Left lung (tissue), 10 donors: ENCODE results near the gene DNM2. TPM values are rescaled to one million over a fixed set of nuclear protein-coding genes. Genes with fewer than 3 reads are reported as not detected.
"Not testable (repeated sequence)": the region's sequence is repeated elsewhere in the genome, so short reads cannot be mapped to it uniquely, and the experiment has no call there.

Experiments
- ATAC-seq: fragments of 200-7000 bp; cut with Tn5 transposase; one replicate; pipeline ENCODE4 v1.9.1; 2020; ENCODE audit warnings: moderate library complexity
- DNase-seq, 4 donors: peaks; one replicate each; pipeline ENCODE4 v3.0.0-alpha.2; 2013 to 2020
- H3K27ac ChIP-seq, 2 donors: fragments of 200-600 bp; sonication (generic) in 1 of 2; one replicate each; pipeline versions ENCODE4 v1.5.0 to v1.8.0; 2020 to 2021
- H3K27me3 ChIP-seq, 2 donors: fragments of 200-600 bp; sonication (generic) in 1 of 2; one replicate each; pipeline versions ENCODE4 v1.5.0 to v1.8.0; 2020 to 2021
- H3K36me3 ChIP-seq, 2 donors: fragments of 200-600 bp; sonication (generic) in 1 of 2; one replicate each; pipeline versions ENCODE4 v1.5.0 to v1.8.0; 2020 to 2021
- H3K4me1 ChIP-seq, 2 donors: fragments of 200-600 bp; one replicate each; pipeline ENCODE4 v1.8.0; 2021
- H3K4me3 ChIP-seq, 2 donors: fragments of 200-600 bp; sonication (generic) in 1 of 2; one replicate each; pipeline versions ENCODE4 v1.5.0 to v1.8.0; 2020 to 2021; ENCODE audit warnings: mild to moderate bottlenecking in 1 of 2
- H3K9me3 ChIP-seq, 2 donors: fragments of 200-600 bp; sonication (generic) in 1 of 2; one replicate each; pipeline versions ENCODE4 v1.5.0 to v1.8.0; 2020 to 2021
- intact Hi-C, 2 donors: fragments of 100-400 bp; cut with DNase I; formaldehyde crosslinking; loops; one replicate each; pipeline versions ENCODE4 v1.11.2 to v1.14.2; 2022
- polyA plus RNA-seq, 6 donors: library from polyadenylated mRNA; unstranded; fragments of 120-200 nt; gene quantifications; one replicate each; pipeline ENCODE4 v1.2.1, GENCODE V29; 2013; ENCODE audit not compliant: insufficient read length in 6 of 6
- total RNA-seq, 2 donors: library from RNA; stranded (reverse); fragmentation: NEBNext Ultra II Directional; extraction: Animal tissue kit (Norgen Biotek cat#: 25700); gene quantifications; one replicate each; pipeline ENCODE4 v1.2.1, GENCODE V29; 2021
- TF ChIP-seq, protein P1 (sequence below), 2 donors: fragments of 200-600 bp; sonication (generic) in 1 of 2; IDR thresholded peaks; one replicate each; pipeline versions ENCODE4 v1.5.0 to v1.8.0; 2021; ENCODE audit warnings: antibody characterized with exemption in 2 of 2
- donor health status: DM: no; HTN: yes; CAD: no.
- donor health status: DM: no; HTN: no; CAD: no.

Gene DNM2
- total and polyA plus RNA-seq, 8 donors, result 88.4 to 268 (median 101) TPM

DNA sequence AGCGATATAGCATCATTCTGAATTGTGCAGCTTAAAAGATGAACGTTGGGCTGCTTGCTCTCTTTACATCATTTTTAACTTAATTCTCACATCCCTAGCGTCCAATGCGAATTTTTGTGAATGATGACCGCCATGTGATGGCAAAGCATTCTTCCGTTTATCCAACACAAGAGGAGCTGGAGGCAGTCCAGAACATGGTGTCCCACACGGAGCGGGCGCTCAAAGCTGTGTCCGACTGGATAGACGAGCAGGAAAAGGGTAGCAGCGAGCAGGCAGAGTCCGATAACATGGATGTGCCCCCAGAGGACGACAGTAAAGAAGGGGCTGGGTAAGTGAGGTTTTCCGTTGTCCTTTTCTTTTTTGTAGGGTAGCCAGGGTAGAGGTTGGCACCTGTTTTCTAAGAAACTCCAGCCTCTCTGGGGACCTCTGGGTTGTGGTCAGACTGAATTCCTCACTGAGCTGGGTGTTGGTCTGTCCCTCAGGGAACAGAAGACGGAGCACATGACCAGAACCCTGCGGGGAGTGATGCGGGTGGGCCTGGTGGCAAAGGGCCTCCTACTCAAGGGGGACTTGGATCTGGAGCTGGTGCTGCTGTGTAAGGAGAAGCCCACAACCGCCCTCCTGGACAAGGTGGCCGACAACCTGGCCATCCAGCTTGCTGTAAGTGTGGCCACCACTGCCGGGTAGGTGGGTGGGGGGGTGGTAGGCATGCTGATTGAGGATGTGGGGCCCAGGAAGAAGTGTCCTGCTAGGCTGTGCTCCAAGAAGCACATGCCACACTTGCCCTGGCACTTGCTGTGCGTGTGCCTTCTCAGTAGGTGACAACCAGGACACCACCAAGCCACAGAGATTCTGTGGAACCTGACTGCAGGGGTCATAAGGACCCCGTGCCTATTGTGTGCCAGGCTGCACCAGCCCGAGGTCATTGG is 46.7 kb upstream of the DNM2 start:
- peaks cover 0 to 68% of the 10 kb centered on the region in 2 donors for H3K36me3 ChIP-seq
- H3K27ac ChIP-seq, result no peak overlapping the region
- TF ChIP-seq, protein P1, sequence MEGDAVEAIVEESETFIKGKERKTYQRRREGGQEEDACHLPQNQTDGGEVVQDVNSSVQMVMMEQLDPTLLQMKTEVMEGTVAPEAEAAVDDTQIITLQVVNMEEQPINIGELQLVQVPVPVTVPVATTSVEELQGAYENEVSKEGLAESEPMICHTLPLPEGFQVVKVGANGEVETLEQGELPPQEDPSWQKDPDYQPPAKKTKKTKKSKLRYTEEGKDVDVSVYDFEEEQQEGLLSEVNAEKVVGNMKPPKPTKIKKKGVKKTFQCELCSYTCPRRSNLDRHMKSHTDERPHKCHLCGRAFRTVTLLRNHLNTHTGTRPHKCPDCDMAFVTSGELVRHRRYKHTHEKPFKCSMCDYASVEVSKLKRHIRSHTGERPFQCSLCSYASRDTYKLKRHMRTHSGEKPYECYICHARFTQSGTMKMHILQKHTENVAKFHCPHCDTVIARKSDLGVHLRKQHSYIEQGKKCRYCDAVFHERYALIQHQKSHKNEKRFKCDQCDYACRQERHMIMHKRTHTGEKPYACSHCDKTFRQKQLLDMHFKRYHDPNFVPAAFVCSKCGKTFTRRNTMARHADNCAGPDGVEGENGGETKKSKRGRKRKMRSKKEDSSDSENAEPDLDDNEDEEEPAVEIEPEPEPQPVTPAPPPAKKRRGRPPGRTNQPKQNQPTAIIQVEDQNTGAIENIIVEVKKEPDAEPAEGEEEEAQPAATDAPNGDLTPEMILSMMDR (IDR thresholded peaks at IDR 0.05), result no peak
- DNase-seq (peak in 1 of 4 donors; percentile 43), ATAC-seq (no peak)
- no peaks in the 10 kb centered on the region for H3K9me3 ChIP-seq
- intact Hi-C loops, result no loop called here
- no peak overlapping the region for H3K4me3 ChIP-seq
- peaks cover 0 to 54% of the 10 kb centered on the region in 2 donors for H3K4me1 ChIP-seq
- H3K27me3 ChIP-seq, result no peaks in the 10 kb centered on the region

DNA sequence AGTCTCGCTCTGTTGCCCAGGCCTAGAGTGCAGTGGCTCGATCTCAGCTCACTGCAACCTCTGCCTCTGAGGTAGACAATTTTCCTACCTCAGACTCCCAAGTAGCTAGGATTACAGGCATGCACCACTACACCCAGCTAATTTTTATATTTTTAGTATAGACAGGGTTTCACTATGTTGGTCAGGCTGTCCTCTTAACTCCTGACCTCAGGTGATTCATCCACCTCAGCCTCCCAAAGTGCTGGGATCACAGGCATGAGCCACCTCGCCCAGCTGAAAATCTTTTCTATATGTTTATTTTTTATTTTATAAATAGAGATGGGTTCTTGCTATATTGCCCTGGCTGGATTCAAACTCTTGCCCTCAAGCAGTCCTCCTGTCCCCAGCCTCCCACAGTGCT is 46.0 kb upstream of the DNM2 start:
- H3K27me3 ChIP-seq, H3K9me3 ChIP-seq, H3K4me3 ChIP-seq, H3K27ac ChIP-seq, intact Hi-C loops: not testable (repeated sequence)
- peak in 1 of 4 donors; percentile 0 for DNase-seq
- Histone ChIP-seq H3K36me3 (peaks cover 0 to 67% of the 10 kb centered on the region in 2 donors), H3K4me1 (peaks cover 0 to 46% of the 10 kb centered on the region in 2 donors)
- ATAC-seq, result peak; percentile 37

DNA sequence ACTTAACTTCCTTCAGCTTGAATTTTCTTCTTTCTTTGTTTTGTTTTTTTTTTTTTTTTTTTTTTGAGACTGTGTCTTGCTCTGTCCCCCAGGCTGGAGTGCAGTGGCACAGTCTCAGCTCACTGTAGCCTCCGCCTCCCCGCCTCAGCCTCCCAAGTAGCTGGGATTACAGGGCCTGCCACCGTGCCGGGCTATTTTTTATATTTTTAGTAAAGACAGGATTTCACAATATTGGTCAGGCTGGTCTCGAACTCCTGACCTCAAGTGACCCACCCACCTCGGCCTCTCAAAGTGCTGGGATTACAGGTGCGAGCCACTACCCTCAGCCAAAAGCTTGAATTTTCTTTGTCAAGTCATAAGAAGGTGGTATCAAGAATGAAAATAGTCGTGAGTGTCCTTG is 42.7 kb upstream of the DNM2 start:
- H3K4me1 ChIP-seq, result peaks cover 0 to 22% of the 10 kb centered on the region in 2 donors
- H3K9me3 ChIP-seq, H3K4me3 ChIP-seq, intact Hi-C loops, H3K27ac ChIP-seq, ATAC-seq, H3K27me3 ChIP-seq: not testable (repeated sequence)
- DNase-seq, result peak in 1 of 4 donors; percentile 9
- H3K36me3 ChIP-seq, result peaks cover 0 to 96% of the 10 kb centered on the region in 2 donors

DNA sequence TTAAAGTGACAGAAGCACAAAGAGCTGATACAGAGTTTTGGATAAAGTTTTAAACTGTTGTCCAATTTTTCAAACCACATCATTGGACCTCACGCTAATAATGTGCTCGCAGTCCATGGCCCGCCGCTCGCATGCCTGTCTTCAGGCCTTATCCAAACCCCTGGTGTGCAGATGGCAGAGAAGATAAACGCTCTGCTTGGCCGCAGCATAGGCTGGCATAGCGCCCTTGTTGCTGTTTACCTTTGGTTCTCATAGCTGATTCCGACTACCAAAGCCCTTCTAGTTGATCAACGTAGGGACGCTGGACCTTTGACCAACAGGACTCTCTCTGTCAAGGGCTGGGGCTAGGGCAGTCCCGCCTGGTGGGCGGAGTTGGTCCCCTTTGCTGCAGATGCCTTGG is 40.1 kb upstream of the DNM2 start:
- Histone ChIP-seq H3K4me1 (peaks cover 0 to 4% of the 10 kb centered on the region in 2 donors), H3K4me3 (no peak overlapping the region), H3K27me3 (no peaks in the 10 kb centered on the region), H3K36me3 (peaks cover 0 to 98% of the 10 kb centered on the region in 2 donors), H3K27ac (no peak overlapping the region), H3K9me3 (no peaks in the 10 kb centered on the region)
- peak in 1 of 4 donors; percentile 37 for DNase-seq
- intact Hi-C loops, result no loop called here
- TF ChIP-seq, protein P1 (IDR thresholded peaks at IDR 0.05), result no peak
- no peak for ATAC-seq

DNA sequence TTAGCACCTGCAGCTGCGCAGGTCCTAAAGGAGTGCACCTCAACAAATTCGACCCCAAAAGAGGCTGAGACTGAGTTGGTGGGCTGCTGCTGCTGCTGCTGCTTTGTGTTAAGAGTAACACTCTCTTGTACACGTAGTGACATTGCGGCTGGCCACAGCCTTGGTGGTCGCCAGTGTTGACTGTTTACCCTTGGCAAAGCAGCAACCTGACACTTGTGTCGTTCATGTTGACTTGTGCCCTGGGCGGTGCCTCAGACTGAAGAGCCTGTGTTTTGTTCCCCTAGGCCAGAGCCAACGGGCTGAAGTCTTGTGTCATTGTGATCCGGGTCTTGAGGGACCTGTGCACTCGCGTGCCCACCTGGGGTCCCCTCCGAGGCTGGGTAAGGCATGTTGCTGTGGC is 39.1 kb upstream of the DNM2 start:
- TF ChIP-seq, protein P1 (IDR thresholded peaks at IDR 0.05), result no peak
- Histone ChIP-seq H3K4me1 (no peaks in the 10 kb centered on the region), H3K9me3 (no peaks in the 10 kb centered on the region), H3K36me3 (peaks cover 0 to 98% of the 10 kb centered on the region in 2 donors), H3K4me3 (no peak overlapping the region), H3K27me3 (no peaks in the 10 kb centered on the region), H3K27ac (no peak overlapping the region)
- intact Hi-C loops, result no loop called here
- ATAC-seq (no peak), DNase-seq (peak in 1 of 4 donors; percentile 49)

DNA sequence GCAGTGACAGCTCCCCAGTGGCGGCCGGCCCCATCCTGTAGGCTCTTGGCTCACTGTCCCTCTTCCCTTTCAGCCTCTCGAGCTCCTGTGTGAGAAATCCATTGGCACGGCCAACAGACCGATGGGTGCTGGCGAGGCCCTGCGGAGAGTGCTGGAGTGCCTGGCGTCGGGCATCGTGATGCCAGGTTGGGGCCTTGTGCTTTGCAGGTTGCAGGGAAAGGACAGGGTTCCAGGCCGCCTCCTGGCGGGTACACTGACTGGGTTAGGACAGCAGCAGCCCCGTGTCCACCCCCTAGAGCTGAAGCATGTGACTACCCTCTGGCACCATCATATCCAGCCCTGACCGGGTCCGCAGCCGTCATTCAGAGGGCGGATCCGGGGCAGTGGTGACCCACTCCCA is 38.1 kb upstream of the DNM2 start:
- no peaks in the 10 kb centered on the region for H3K27me3 ChIP-seq
- TF ChIP-seq, protein P1 (IDR thresholded peaks at IDR 0.05), result no peak
- DNase-seq (peak in 1 of 4 donors; percentile 47), ATAC-seq (no peak)
- no peaks in the 10 kb centered on the region for H3K9me3 ChIP-seq
- H3K36me3 ChIP-seq, result peaks cover 0 to 98% of the 10 kb centered on the region in 2 donors
- intact Hi-C loops, result no loop called here
- H3K4me3 ChIP-seq, result no peak overlapping the region
- no peaks in the 10 kb centered on the region for H3K4me1 ChIP-seq
- no peak overlapping the region for H3K27ac ChIP-seq
